Measurements from ENCODE around the gene DCLK3.

The DCLK3 gene

GRCh38 chr3:36776436-36776835 lies 12.1 kb upstream of the DCLK3 start:
- Histone ChIP-seq H3K4me1 (ENCODE audit: control insufficient read depth in 1 of 2, insufficient read depth in 1 of 2, low read depth in 1 of 2, low read length in 1 of 2) (no peaks in the 10 kb centered on the region), H3K4me3 (ENCODE audit: low read depth in 1 of 2, low read length in 1 of 2) (no peak overlapping the region), H3K27ac (no peak overlapping the region), H3K27me3 (peaks cover 18% of the 10 kb centered on the region), H3K9me3 (no peaks in the 10 kb centered on the region), H3K36me3 (no peaks in the 10 kb centered on the region)
- no peak for TF ChIP-seq CTCF (IDR thresholded peaks at IDR 0.05)

GRCh38 chr3:36774052-36774451 lies 9.7 kb upstream of the DCLK3 start:
- no peak overlapping the region for H3K27ac ChIP-seq
- H3K27me3 ChIP-seq = peaks cover 34% of the 10 kb centered on the region
- H3K36me3 ChIP-seq = no peaks in the 10 kb centered on the region
- TF ChIP-seq CTCF (IDR thresholded peaks at IDR 0.05) = no peak
- H3K9me3 ChIP-seq = no peaks in the 10 kb centered on the region
- H3K4me3 ChIP-seq (ENCODE audit: low read depth in 1 of 2, low read length in 1 of 2) = no peak overlapping the region
- H3K4me1 ChIP-seq (ENCODE audit: control insufficient read depth in 1 of 2, insufficient read depth in 1 of 2, low read depth in 1 of 2, low read length in 1 of 2) = no peaks in the 10 kb centered on the region

GRCh38 chr3:36771931-36772330 lies 7.6 kb upstream of the DCLK3 start:
- Histone ChIP-seq H3K4me1 (ENCODE audit: control insufficient read depth in 1 of 2, insufficient read depth in 1 of 2, low read depth in 1 of 2, low read length in 1 of 2) (no peaks in the 10 kb centered on the region), H3K27ac (no peak overlapping the region), H3K27me3 (peaks cover 43% of the 10 kb centered on the region), H3K9me3 (no peaks in the 10 kb centered on the region), H3K36me3 (no peaks in the 10 kb centered on the region), H3K4me3 (ENCODE audit: low read depth in 1 of 2, low read length in 1 of 2) (no peak overlapping the region)
- TF ChIP-seq CTCF (IDR thresholded peaks at IDR 0.05) = no peak

GRCh38 chr3:36769926-36770325 lies 5.6 kb upstream of the DCLK3 start:
- Histone ChIP-seq H3K27ac (no peak overlapping the region), H3K27me3 (peaks cover 63% of the 10 kb centered on the region), H3K36me3 (no peaks in the 10 kb centered on the region), H3K4me1 (ENCODE audit: control insufficient read depth in 1 of 2, insufficient read depth in 1 of 2, low read depth in 1 of 2, low read length in 1 of 2) (no peaks in the 10 kb centered on the region), H3K9me3 (no peaks in the 10 kb centered on the region), H3K4me3 (ENCODE audit: low read depth in 1 of 2, low read length in 1 of 2) (no peak overlapping the region)
- TF ChIP-seq CTCF (IDR thresholded peaks at IDR 0.05) = no peak

- H3K9me3 ChIP-seq = no peaks in the 10 kb centered on the region
- H3K4me3 ChIP-seq (ENCODE audit: low read depth in 1 of 2, low read length in 1 of 2) = no peak overlapping the region
- TF ChIP-seq CTCF (IDR thresholded peaks at IDR 0.05) = no peak
- H3K4me1 ChIP-seq (ENCODE audit: control insufficient read depth in 1 of 2, insufficient read depth in 1 of 2, low read depth in 1 of 2, low read length in 1 of 2) = no peaks in the 10 kb centered on the region
- no peaks in the 10 kb centered on the region for H3K36me3 ChIP-seq
- no peak overlapping the region for H3K27ac ChIP-seq
- peaks cover 92% of the 10 kb centered on the region for H3K27me3 ChIP-seq
These were observed 751 bp upstream of the DCLK3 start for GRCh38 chr3:36765104-36765503.

GRCh38 chr3:36764704-36765038 lies 318 bp upstream of the DCLK3 start:
- peaks cover 88% of the 10 kb centered on the region for H3K27me3 ChIP-seq
- no peak overlapping the region for H3K4me3 ChIP-seq (ENCODE audit: low read depth in 1 of 2, low read length in 1 of 2)
- H3K36me3 ChIP-seq = no peaks in the 10 kb centered on the region
- H3K27ac ChIP-seq = no peak overlapping the region
- no peaks in the 10 kb centered on the region for H3K4me1 ChIP-seq (ENCODE audit: control insufficient read depth in 1 of 2, insufficient read depth in 1 of 2, low read depth in 1 of 2, low read length in 1 of 2)
- no peaks in the 10 kb centered on the region for H3K9me3 ChIP-seq
- TF ChIP-seq CTCF (IDR thresholded peaks at IDR 0.05) = no peak
